ENCODE results near the gene RNASEH2A.
"Not testable (repeated sequence)": the region's sequence is repeated elsewhere in the genome, so short reads cannot be mapped to it uniquely, and the experiment has no call there.

RNASEH2A gene

DNA sequence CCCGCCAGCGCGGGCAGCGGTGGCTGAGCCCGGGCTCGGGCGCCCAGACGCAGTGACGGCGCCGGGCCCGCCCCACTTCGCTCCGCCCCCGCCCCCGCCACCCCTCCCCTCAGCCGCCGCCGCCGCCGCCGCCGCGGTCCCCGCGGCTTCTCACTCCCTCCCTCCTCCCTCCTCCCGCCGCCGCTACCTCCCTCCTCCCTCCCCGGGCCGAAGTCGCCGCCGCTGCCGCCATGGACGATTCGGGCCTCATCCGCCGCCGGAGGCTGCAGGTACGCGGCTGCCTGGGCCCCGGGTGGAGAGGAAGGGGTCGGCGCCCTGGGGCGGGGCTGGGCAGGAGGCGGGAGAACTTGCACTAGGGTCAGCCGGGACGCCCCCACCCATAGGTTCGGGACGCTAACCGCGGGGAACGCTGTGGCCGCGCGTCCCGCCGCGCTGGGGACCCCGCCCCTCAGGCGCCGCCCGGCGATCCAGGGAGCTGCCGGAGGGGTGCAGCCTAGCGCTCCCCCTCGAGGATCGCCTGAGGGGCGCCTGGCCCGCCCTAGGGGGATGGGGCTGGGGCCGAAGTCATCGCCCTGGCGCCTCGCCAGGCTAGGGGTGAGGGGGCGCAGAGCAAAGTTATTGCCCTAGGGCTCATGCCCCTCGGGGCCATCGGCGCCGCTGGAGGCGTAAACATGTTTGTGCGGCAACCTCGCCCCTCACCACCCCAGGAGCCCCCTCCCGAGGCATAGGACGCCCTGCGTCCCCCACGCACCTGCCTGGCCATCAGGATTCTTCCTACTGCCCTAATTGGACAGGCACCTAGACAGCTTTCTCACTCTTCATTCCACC is 27.6 kb downstream of the RNASEH2A start:
- DNase-seq (ENCODE audit: low spot score): no peak

DNA sequence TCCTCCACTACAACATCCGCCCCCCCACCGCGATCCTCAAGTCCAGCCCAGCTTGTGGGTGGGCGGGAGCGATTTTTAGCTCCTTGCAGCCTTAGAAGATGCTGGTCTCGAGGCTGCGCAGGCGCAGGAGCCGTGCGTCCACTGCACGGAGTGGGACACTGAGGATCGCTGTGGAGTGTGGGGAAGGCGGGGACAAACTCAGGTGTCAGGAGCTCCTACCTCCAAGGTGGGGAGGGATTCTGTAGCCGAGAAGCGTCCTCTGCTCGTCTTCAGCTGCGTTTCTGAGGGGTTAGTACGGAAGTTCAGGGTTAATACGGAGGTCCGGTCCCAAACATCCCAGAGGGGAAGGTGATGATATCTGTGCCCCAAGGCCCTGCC is 28.2 kb downstream of the RNASEH2A start, which contains the start of gene RTBDN:
TSS of gene RTBDN (minus strand) at position 14 of the 378 bp plus-strand sequence. CDS start 4,600 bp downstream, outside the sequence.
- DNase-seq (ENCODE audit: low spot score): no peak

DNA sequence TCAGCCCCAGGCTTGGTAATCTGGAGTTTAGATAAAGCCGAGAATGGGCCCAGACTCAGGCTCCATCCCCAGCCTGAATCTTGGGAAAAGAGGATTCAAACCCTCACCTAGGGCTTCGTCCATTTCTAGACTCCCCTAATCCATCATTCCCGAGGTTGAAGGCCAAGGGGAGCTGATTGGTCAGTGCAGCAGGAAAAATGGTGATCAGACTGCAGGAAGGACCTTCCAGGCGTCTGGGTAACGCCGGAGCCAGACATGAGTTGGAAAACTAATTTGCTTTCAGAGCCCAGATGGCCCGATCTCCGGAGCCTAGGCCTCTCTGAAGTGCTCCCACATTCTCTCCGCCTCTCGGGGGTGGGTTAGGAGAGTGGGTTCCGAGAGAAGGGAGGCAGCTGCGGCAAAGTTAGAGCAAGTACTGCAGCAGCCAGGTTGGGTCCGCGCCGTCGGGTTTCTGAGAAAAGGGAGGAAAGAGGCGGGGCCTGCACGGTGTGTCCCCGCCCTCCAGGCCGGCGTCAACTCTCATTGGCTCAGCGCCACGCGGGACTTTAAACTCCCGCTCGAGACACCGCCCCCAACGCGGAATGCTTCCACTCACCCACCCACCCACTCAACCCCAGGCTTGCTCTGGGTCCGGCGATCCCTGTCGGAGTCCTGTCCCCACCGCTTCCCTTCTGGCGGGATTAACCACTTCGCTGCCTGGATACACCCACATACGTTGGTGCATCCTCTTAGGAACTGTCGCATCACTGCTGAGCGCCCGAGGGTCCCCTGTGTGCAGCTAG is 28.8 kb downstream of the RNASEH2A start:
- no peak for DNase-seq (ENCODE audit: low spot score)

DNA sequence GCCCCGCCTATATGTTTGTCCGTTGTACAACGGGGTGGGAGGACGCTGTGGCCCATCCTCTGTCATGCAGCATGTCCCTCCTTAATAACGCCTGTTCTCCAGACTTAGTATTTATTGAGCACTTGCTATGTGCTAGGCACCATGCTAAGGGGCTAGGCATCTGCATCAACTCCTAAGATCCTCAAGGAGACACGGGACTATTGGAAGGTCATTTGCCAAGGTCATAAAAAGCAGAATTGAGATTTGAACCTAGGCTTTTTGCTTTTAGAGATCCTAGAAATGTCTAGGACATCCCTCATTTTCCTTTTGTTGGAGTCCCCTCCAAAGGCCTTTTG is 30.1 kb downstream of the RNASEH2A start:
- DNase-seq (ENCODE audit: low spot score): no peak

DNA sequence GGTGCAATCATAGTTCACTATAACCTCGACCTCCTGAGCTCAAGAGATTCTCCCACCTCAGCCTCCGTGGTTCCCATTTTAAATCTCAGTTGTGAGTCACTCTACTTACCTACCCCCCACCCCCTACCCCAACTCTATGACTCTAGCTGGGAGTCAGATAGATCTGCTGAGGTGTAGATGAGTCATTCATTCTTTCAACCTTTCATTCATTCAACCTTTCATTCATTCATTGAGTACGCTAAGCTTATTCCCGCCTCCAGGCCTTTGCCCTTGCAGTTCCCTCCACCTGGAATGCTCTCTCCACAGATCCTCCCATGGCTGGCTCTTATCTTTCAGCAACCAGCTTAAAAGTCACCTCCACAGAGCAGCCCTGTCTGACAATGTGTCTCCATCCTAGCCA is 30.8 kb downstream of the RNASEH2A start:
- no peak for DNase-seq (ENCODE audit: low spot score)

DNA sequence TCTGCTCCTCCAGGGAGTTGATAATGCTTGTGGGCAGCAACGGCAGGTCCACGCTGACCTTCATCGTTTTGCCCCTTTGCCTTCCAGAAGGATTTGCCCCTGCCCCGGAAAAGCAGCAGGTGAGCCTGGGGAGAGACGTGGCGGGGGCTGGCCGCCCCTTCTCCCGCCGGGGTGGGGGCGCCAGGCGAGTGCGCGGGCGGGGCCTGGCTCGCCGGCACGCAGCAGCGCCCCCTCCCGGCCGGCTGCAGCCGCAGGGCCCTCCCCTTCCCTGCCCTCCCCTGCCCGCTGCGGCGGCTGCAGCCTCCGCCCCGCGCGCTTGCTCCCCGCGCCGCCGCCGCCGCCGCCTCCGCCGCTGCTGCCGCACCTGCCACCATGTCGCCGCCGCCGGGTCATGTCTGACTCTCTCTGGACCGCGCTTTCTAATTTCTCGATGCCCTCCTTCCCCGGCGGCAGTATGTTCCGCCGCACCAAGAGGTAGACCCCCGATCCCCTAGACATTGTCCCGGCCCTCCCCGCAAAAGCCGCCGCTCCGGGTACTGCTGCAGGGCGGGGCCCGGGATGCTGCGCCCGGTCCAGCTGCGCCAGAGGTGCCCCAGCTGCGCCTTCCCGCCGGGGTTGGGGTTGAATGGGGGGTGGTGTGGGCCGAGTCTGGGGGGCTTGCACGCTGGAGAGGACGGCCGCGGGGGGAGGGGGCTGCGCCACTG is 31.9 kb downstream of the RNASEH2A start, which contains the start of gene MAST1:
TSS of gene MAST1 (plus strand) at position 334 of the 704 bp plus-strand sequence. CDS start at position 392, 58 bp downstream.
- peak; percentile 20 for DNase-seq (ENCODE audit: low spot score)

DNA sequence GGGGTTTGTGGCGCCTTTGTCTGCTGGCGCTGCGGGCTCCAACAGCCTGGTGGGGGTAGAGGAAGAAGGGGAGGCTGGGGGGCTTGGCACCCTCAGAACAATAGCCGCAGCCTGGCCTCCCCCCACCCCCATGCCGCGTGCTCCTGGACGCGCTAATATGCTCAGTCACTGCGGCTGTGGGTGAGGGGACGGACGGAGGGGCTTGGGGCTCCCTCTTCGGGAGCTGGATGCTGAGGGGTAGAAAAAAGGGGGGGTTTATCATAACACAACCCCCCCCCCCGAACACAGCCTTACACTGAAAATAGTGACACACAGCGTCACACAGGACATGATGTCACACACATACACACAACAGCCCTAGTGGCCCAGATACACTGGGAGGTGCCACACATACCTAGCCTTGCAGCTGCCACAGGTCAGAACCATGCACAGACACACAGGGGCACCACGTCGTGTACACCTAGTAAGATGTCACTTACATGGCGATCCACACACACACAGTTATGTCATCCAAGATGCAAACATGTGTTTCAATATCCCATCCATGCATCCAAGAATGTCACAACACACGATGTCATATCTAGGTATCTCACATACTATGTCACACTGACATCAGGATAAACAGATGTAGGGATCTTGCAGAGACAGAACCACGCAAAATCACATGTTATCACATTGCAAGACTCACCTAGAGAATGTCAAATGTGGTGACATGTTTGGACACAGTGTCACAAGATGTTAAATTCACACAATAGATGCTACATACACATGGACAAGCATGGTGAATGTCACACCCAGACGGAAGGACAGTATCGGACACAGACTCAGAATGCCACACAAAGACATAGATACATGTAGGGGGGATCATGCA is 32.7 kb downstream of the RNASEH2A start:
- DNase-seq (ENCODE audit: low spot score): no peak

DNA sequence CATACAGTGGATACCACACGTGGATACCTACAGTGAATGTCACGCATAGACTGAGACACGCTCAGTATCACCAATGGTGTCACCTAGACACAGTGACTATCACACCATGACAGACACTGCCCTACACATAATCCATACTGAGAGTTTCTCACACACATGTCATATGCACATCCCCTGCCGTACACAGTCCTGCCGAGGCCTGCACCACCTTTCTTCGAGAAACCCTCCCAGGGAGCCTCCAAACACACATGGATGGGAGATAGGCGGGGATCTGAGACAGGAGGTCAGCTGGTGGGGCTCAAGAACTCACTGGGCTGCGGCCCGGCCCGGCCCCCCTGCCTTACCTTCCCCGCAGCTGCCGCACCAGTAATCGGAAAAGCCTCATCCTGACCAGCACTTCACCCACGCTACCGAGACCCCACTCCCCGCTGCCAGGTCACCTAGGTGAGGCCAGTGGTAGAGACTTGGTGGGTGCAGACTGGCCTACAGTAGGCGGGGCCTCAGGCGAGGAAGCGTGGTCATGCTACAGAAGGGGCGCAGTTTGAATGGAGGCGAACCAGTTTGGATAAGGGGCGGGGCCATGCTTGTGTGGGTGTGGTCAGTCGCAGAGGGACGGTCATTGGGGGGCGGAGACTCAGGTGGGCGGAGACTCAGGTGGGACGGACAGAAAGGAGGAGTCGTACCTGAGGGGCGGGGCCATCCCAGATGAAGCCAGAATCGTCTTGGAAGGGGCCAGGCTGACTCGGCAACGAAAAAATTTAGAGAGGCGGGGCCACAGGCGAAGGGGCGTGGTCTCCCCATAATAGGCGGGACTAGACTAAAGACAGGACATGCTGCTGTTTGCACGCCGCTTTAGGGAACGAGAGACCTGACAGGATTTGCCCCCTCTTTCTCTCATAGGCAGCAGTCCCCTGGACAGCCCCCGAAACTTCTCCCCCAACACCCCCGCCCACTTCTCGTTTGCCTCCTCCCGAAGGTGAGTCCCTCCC is 34.0 kb downstream of the RNASEH2A start:
- DNase-seq (ENCODE audit: low spot score): no peak

DNA sequence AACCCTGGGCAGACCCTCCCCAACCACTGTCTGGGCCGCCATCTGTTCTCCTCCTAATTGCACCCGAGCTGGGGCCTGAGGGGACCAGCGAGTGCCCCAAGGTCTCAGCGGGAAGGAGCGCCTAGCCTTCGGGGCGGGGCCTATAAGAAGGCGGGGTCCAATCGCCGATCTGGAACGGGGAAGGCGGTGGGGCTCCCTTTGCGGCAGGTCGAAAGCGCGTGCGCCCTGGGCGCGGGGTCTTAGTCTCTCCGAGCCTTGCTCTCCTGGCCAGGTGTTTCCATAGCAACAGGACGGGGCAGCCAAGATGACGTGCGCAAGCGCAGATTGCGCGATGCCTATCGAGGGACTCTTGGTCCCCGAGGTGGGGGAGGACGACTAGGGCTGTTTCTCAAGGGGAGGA is 34.7 kb downstream of the RNASEH2A start:
- DNase-seq (ENCODE audit: low spot score): no peak

DNA sequence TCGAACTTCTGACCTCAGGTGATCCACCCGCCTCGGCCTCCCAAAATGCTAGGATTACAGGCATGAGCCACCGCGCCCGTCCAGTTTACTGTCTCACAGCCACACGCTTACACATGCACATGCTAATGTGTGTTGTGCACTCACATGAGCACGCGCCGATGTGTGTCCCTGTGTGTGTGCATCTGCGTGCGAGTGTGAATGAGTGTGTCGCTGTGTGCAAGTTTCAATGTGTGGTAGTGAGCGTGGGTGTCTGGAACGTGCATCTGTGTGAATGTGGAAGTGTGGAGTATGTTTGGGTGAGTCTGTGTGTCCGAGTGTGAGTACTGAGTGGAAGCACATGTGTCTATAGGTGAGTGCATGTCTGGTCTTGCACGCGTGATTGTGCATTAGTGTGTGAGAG is 36.1 kb downstream of the RNASEH2A start:
- DNase-seq (ENCODE audit: low spot score): no peak

DNA sequence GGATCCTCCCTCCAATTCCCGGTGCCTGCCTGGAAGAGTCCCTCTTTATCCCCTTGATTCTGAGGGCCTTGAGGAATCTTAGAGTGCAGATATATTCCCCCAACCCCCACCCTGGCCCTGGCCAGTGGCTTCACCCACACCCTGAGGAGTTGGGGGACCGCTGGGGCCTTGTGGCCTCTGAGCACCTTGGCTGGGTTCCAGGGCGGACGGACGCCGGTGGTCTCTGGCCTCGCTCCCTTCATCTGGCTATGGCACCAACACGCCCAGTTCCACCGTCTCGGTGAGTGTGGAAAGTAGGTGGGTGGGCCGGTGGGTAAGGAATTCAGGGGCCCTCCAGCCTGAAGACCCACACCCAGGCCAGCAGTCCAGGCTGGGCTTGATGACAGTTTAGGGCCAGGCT is 36.9 kb downstream of the RNASEH2A start:
- DNase-seq (ENCODE audit: low spot score): no peak

DNA sequence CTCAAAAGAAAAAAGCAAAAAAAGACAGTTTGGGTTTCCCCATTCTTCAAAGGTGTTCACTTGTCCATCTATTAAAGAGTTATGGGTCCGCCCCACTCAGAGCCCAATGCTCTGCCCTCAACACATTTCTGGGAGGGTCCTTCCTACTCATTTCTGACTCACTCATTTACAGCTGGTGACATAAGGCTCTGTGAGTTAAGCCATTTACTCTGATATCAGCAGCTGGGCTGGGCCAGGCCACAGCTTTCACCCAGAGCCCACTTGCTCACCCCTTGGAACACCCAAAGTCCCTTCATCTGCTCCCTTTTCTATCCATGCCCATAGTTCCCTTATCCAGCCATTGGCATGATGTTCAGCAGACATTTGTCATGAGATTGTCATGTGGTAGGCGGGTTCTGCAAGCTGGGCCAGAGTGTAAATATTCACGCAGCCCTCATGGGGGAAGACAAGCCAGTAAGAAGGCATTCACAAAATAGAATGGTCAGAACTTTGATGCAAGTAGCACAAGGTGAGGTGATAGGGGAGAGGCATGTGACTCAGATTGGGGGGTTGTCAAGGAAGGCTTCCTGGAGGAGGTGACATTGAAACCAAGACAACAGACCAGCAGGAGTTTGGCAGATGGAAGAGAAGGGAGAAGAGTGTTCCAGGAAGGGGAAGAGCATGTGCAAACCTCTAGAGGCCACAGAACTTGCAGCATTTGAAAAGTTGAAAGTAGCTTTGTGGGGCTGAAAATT is 37.8 kb downstream of the RNASEH2A start:
- no peak for DNase-seq (ENCODE audit: low spot score)

DNA sequence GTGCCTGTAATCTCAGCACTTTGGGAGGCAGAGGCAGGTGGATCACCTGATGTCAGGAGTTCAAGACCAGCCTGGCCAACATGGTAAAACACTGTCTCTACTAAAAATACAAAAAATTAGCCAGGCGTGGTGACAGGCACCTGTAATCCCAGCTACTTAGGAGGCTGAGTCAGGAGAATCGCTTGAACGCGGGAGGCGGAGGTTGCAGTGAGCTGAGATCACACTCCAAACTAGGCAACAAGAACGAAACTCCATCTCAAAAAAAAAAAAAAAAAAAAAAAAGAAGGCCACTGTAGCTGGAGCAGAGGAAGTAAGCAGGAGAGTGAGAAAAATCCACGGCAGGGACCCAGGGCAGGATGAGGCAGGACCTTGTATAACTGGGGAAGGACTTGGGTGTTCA is 40.2 kb downstream of the RNASEH2A start:
- not testable (repeated sequence) for DNase-seq (ENCODE audit: low spot score)

DNA sequence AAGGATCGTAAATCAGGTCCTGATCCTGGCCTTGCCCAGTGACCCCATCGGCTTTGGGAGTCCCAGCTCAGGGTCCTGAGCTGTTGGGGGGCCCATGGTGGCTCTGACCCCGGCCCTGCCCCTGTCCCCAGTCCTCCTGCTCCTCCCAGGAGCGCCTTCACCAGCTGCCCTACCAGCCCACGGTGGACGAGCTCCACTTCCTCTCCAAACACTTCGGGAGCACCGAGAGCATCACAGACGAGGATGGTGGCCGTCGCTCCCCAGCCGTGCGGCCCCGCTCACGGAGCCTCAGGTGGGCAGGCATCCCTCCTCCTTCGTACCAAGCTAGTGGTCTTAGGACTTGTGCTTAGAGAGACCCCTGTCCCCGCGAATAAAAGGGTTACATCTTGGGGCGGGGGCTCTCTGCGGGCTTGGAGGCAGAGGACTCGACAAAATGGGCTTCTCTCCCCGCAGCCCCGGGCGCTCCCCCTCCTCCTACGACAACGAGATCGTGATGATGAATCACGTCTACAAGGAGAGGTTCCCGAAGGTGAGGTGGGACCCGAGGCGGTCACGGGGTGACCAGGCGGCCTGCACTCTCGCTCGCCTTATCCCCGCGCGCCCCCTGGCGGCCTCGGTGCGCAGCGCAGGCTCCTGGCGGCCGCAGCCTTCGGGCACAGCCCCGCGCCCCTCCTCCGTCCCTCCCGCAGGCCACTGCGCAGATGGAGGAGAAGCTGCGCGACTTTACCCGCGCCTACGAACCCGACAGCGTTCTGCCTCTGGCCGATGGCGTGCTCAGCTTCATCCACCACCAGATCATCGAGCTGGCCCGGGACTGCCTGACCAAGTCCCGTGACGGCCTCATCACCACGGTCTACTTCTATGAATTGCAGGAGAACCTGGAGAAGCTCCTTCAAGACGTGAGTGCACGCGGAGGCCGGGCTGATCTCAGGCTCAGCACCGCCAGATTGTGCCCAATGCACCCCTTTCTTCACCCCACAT is 41.1 kb downstream of the RNASEH2A start:
- DNase-seq (ENCODE audit: low spot score): peak; percentile 59

DNA sequence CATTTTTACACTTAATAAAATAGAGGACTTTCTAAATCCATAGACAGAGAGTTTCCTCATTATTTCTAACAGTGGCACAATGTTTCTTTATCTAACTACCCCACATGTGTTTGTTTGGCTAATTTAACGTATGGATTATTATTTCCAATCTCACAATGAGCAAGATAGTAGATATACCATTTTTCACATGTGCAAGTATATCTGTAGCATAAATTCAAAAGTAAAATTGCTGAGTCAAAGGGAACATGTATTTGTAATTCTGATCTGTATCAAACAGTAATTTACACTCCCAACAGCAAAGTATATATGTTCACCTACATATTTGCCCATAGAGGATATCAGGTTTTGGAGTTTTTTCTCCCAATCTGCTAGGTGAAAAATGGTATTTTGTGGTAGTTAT is 50.3 kb downstream of the RNASEH2A start:
- DNase-seq (ENCODE audit: low spot score): no peak

DNA sequence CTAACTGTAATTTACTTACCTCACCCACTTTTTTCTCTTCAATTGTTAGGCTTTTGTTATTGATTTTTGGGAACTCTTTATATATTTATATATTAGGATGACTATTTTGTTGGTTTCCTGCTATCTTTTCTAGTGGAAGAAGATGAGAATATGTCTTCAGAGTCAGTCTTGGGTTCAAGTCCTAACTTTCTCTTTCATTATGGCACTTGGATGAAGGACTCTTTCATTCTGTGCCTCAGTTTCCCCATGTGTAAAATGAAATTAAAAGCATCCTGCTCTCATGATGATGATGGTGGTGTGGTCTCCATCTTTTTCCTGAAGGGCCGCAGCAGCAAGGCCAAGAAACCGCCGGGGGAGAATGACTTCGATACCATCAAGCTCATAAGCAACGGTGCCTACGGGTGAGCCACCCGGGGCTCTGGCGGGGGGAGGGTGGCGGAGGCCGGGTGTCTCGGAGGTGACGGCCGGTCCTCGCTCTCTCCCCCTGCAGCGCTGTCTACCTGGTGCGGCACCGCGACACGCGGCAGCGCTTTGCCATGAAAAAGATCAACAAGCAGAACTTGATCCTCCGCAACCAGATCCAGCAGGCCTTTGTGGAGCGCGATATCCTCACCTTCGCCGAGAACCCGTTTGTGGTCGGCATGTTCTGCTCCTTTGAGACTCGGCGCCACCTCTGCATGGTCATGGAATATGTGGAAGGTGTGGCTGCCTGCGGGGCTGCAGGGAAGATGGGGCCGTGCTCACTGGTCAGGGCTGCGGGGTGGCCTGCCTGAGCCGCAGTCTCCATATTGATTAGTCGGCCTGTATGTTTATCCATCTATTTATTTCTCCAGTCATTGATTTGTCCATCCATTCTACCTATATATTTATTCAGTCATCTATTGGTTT is 51.9 kb downstream of the RNASEH2A start:
- DNase-seq (ENCODE audit: low spot score): no peak

DNA sequence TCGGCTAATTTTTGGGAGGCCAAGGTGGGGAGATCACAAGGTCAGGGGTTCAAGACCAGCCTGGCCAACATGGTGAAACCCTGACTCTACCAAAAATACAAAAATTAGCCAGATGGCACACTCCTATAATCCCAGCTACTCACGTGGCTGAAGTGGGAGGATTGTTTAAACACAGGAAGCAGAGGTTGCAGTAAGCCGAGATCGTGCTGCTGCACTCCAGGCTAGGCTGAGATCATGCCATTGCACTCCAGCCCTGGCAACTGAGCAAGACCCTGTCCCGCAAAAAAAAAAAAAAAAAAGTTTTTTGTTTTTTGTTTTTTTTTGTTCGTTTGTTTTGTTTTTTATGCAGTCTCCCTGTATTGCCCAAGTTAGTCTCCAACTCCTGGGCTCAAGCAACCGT is 53.2 kb downstream of the RNASEH2A start:
- DNase-seq (ENCODE audit: low spot score): no peak
